GM21447 (cell line): Measurements from ENCODE around the gene CAPN1.
A peak's percentile ranks its signal among the peaks of the same experiment; 100 is the strongest.
"Not testable (repeated sequence)": the region's sequence is repeated elsewhere in the genome, so short reads cannot be mapped to it uniquely, and the experiment has no call there.

Experiments
- ATAC-seq: cut with Tn5 transposase; IDR thresholded peaks from one replicate; pipeline ENCODE4 v1.9.1; 2021; ENCODE audit not compliant: unreplicated experiment

CAPN1 gene

DNA sequence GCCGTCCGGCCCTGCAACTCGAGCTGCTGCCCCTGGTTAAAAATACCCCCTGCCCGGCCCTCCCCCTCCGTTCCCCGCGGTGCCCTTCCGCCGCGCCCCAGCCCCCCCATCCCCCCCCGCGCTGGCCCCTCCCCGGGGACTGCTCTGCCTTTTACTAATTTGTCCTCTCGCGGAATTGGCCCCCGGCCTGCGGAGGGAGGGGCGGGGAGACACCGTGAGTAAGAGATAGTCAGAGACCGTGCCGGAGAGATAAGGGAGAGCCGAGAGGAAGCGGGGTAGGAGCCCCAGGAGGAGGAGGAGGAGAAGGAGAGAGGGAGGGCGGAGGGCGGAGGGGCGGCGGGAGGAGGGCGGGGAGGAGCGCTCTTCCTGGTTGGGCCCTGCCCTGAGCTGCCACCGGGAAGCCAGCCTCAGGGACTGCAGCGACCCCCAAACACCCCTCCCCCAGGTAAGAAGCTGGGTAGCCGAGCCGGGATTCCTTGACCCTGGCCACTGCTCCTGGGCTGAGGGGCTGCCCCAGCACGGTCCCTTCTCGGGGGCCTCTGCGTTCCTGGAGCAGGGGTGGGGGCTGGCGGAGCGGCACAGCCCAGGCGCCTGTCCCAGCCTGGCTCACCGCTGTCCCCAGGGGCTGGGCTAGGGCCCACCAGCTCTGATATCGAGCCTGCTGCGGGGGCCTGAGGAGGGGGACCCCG lies at the start of gene CAPN1:
CAPN1 (plus strand) TSS at position 360 of the 689 bp plus-strand sequence. CDS start 774 bp downstream, outside the sequence.
- peak; percentile 40 for ATAC-seq

DNA sequence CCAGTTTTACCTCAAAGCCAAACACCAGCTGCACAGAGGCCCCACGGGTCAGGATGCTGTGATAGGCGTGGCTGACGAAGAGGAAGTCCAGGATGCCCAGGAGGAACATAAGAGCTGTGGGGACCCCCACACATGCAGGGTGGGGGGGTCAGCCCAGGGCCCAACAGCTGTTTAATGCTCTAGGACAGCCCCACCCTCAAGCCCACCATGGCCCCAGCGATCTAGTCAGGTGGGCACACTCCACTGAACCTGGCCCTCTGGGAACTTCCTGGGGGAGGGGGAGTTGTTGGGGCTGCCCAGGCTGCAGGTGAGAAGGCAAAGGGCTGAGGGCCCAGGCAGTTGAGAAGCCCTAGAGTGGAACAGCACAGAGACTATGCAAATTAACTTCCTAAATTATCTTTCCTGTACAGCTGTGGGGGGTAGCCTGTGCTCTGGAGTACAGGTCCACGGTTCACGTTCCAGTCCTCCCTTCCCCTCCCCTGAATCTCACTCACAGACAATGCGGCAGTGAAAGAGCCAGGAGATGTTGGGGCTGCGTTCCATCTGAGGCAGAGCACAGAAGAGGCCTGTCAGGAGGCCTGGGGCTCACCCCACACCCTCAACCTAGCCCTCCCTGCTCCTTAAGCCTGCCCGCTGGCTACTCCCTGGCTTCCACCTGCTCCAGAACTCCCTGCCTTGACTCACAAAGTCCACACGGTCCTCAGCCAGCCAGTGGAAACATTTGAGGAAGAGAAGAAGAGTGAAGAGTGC lies 49.3 kb upstream of the CAPN1 start:
- ATAC-seq, result peak; percentile 39

DNA sequence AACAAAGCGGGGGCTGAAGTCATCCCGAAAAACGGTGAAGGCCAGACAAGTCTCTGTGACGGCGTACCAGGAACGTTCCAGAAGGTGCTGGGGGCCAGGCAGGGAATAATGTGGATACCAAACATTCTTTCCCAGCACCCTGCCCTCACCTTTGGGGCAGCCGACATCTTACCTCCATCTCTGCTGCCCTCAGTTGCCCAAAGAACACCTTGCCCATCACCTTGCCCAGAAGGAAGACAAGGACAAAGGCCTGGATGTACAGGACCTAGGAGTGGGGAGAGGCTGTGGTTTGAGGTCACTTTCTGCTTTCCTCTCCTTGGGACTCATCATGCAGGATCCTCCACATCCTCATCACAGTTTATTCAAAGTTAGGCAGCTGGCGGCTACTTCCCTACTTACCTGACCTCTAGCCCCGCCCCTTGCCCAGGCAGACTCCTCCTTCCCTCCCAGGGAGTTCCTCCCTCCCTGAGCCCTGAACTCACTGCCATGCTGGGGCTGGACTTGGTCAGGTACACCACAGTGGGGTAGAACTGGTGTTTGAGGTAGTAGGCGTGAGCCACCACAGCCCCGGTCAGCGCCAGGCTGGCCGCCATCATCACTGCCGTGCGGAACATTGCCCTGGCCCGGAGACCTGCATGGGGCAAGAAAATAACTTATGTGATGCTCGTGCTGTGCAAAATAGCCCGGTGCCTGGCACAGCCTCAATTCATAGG lies 48.6 kb upstream of the CAPN1 start:
- no peak for ATAC-seq

DNA sequence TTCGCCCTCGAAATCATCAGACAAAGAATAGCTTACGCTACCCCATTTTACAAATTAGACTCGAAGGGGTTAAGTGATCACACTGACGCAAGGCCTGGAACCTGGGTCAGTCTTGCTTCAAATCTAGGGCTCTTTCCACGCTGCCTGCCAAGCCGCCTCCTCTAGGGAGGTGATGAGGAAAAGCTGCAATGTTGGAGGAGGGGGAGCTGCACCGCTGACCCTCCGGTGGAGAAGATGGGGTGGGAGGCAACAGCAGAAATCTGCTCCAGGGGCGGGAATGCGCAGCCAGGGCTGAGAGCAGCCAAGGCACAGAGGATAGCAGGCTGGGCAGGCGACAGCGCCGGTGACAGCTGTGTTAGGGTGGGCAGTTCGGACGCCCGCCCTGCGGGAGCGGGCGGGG lies 48.0 kb upstream of the CAPN1 start:
- no peak for ATAC-seq

DNA sequence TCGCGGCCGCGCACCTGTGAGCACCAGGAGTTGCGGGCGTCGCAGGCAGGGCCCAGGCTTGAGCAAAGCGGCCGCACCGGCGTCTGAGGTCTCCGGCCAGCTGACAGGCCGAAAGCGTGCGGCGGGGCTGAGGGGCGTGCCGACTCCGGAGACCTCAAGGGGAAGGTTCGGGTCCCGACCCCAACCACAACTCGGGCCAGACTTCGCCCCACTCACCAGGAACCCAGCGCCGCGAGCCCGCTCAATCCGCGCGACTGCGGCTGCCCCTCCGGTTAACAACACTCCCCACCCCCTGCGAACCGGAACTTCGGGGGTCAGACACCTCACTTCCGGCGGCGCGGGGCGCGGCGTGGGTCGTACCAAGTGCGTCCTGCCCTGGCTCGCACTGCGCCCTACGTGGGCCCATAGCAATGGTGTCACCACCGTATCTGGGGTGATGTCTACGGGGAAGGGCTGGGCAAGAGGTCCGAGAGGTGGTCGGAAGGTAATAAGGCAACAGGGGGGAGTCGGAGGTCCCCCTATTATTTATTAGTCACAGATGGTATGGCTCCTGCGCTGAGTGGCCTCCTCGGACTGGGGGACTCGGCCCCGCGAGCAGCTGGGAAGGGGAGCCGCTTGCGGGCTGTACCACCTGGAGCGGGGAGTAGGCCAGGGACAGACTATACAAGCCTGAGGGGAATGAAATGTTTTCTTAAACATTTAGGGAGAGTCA lies 47.3 kb upstream of the CAPN1 start, which contains the start of gene SYVN1:
SYVN1 (minus strand) TSS at position 280 of the 712 bp plus-strand sequence. CDS start 918 bp downstream, outside the sequence.
- ATAC-seq, result peak; percentile 52

DNA sequence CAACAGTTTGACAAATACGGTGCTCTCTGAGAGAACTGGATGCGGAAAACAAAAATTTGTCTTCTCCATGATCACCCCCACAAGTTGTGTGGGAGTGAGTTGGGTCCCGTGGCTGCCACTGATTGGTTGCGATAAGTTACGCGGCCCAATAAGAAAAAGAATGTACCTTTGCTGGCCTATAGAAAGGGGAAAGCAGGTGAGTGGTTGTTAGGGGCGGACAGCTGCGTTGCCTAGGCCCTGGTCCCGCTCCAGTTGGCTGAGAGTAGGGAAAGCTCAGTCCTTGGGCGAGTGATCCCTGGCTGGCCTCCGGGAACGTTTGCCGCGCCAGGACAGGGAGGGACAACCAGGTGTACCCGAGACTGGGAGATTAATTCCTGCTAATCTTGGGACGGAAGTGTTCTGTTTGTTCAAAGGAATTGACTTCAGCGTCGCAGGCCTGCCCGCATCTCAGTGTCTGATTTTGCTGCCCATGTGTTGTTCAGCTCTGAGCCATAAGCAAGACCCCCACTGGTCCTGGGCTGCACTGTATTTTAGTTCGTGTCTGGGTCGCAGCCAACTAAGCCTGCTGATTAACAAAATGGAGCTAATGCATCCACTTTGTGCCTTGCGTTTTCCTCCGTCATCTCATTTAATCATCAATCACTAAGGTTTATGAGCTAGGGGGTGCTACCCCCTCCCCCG lies 46.6 kb upstream of the CAPN1 start:
- peak; percentile 68 for ATAC-seq

DNA sequence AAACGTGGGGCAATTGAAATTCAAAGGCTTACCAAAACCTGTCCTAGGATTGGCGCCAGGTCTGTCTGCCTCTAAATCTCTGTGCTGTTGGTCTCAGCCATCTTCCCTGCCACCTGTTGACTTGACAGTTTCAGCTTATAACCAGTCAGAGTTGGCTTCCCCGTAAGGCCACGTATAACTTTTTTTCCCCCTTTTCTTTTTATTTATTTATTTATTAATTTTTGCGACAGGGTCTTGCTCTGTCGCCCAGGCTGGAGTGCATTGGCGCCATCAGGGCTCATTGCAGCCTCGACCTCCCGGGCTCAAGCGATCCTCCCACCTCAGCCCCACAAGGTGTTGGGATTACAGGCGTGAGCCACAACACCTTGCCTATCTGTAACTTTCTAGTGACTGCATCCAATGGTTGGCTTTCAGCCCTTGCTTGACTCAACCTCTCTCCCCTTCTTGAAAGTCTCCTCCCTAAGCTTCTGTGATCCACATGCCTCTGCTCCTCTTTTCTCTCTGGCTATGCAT lies 46.0 kb upstream of the CAPN1 start:
- no peak for ATAC-seq

DNA sequence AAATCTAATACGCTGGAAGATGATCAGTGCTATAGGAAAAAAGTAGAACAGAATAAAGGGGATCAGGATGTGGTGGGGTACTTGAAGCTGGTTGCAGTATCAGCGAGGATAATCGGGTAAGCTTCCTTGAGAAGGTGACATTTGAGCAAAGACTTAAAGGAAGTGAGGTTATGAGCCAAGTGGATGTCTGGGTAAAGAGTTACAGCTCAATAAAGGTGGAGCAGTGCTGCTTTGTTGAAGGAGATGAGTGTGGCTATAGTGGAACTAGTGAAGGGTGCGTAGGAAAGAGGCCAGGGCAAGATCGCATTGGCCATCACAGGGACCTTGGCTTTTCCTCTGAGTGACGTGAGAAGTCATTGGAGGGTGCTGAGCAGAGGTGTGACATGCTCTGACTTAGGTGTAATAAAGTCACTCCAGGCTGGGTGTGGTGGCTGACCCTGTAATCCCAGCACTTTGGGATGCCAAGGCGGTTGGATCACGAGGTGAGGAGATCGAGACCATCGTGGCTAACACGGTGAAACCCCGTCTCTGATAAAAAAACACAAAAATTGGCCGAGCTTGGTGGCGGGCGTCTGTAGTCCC lies 45.1 kb upstream of the CAPN1 start:
- no peak for ATAC-seq

DNA sequence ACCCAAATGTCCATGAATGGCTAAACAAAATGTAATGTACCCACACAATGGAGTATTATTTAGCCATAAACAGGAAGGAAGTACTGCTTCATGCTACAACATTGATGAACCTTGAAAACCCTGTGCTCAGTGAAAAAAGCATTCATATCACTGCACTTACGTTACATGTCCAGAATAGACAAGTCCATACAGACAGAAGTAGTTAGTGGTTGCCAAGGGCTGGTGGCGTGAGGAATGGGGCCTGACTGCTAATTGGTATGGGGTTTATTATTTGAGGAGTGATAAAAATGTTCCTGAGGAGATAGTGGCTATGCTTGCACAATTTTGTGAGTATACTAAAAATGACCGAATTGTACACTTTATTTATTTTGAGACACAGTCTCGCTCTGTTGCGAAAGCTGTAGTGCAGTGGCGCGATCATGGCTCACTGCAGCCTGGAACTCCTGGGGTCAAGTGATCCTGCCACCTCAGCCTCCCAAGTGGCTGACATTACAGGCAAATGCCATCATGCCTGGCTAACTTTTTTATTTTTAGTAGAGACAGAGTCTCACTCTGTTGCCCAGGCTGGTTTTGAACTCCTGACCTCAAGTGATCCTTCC lies 39.7 kb upstream of the CAPN1 start:
- no peak for ATAC-seq

DNA sequence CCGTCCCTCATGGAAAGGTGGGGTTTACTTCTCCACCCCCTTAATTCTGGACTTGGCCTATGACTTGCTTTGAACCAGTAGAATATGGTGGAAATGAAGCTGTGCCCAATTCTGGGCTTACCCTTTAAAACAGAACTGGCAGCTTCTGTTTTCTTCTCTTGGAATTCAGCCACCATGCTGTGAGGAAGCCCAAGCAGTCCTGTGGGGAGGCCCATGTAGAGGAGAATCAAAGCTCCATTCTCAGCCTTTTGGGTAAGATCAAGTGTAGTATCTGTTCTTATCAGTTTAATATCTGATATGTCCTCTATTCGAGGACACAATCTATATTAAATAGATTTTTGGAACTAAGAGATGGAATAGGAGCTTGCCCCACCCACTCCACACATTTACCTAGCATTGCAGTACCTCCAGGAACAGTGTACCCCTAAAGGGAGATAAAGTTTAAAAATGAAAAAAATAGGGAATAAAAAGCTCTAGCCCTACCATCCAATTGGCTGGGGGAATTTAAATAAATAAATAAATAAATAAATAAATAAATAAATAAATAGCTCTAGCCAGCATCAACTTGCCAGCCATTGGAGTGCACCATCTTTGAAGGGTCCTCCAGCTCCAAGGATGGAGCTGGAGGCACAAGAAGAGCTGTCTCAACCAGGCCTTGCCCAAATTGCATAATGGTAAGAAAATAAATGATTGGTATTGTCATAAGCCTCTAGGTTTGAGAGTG lies 34.2 kb upstream of the CAPN1 start:
- ATAC-seq, result no peak

DNA sequence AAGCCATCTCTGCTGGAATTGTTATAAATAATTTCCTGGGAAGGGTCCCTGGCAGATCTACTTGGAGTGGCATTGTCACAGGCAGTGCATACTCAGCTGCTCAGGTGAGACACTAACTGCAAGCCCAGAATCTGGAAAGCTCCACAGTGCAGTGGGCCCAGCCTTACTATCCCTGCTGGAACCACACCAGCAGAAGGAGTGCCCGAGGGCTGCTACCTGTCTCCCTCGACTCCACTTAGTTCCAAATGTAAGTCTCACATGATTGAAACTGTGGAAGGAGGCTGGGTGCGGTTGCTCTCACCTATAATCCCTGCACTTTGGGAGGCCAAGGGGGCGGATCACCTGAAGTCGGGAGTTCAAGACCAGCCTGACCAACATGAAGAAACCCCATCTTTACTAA lies 33.1 kb upstream of the CAPN1 start:
- no peak for ATAC-seq

DNA sequence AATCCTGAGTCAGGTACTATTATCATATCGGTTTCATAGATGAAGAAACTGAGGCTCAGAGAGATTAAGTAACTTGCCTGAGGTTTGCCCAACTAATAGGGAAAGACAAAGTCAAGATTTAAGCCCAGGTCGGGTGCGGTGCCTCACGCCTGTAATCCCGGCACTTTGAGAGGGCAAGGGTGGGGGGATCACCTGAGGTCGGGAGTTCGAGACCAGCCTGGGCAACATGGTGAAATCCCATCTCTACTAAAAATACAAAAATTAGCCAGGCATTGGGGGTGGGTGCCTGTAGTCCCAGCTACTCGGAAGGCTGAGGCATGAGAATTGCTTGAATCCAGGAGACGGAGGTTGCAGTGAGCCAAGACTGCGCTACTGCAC lies 31.6 kb upstream of the CAPN1 start:
- not testable (repeated sequence) for ATAC-seq

DNA sequence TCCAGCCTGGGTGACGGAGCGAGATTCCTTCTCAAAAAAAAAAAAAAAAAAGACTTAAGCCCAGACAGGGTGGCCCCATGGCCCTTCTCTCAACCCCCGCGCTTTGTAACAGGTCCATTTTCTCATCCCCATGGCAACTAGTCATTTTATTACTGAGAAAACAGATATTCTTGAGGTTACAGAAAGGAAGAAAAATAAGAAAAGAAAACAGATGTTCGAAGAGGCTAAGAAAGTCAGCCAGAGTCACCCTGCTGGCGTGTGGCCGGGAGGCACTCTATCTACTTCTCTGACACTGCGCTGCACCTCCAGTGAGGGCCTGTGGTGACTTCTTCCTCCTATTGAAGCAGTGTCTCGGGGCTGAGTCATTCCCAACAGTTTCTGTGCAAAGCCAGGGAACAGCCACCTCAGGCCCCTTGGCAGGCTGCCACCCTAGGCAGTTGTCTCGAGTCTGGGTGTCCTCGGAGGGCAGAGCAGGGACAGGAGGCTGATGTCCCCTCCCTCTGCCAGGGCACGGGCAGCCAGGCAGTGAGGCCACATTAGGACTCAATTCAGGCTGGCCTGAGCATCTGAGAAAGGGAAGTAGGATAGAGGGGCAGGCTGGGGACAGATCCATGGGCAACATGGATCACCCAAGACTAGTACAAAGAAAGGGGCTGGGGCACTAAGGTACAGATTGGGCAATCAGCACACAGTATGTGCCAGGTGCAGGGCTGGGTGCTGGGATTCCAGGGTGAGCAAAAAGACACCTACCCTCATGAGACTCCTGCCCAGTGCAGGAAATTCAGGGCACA lies 31.0 kb upstream of the CAPN1 start:
- ATAC-seq, result peak; percentile 48

DNA sequence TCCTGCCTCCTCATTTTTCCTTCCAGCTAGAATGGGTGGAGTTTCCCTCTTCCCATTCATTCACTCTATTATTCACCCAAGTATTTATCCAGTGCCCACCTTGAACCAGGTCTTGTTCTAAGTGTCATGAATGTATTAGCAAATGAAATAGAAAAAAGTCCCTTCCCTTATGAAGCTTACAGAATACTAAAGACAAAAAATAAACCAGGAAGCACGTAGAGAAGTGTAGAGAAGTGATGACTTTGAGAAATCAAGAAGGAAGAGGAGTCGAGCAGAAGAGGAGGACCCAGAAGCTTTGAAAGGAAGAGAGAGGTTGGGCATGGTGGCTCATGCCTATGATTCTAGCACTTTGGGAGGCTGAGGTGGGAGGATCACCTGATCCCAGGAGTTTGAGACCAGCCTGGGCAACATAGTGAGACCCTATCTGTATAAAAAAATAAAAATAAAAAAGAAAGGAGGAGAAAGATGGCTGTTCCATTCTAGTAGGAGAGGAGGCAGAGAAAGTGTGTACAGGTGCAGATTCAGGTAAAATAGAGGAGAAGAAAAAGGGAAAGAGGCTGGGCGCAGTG lies 30.3 kb upstream of the CAPN1 start:
- ATAC-seq, result no peak

DNA sequence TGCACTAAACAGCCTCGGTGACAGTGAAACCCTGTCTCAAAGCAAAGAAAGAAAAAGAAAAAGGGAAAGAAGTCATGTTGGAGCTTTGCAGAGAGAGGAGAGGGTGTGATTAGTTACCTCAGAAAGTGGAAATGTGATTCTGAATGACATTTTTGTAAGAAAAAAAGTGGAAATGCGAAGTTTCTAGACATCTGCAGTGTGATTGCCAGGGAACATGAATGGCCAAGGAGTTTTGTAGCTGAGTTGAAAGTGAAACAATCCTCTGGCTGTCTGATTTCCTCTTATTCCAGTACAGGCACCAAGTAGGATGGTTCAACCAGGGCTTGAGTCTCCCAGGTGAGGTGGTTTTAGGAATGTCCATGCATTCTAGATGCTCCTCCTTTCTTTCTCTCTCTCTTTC lies 29.6 kb upstream of the CAPN1 start:
- ATAC-seq, result no peak

DNA sequence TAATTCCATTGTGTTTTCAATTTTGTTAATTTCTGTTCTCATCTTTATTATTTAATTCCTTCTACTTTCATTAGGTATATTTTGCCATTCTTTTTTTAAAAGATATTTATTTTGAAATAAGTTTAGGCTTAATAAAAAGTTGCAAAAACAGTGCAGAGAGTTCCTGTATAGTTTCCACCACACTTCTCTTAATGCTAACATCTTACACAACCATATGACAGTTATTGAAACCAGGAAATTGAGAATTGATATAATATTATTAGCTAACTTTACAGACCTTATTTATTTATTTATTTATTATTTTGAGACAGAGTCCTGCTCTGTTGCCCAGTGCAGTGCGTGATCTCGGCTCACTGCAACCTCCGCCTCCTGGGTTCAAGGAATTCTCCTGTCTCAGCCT lies 25.5 kb upstream of the CAPN1 start:
- ATAC-seq, result no peak

DNA sequence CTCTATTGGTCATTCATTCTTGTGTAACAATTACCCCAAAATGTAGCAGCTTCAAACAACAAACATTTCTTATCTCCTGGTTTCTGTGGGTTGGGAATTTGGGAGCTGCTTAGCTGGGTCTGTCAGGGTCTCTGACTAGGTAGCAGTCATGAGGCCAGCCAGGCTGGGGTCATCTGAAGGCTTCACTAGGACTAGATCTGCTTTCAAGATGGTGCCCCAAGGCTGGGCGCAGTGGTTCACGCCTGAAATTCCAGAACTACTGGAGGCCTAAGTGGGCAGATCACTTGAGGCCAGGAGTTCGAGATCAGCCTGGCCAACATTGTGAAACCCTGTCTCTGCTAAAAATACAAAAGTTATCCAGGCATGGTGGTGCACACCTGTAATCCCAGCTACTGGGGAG lies 24.8 kb upstream of the CAPN1 start:
- ATAC-seq, result no peak

DNA sequence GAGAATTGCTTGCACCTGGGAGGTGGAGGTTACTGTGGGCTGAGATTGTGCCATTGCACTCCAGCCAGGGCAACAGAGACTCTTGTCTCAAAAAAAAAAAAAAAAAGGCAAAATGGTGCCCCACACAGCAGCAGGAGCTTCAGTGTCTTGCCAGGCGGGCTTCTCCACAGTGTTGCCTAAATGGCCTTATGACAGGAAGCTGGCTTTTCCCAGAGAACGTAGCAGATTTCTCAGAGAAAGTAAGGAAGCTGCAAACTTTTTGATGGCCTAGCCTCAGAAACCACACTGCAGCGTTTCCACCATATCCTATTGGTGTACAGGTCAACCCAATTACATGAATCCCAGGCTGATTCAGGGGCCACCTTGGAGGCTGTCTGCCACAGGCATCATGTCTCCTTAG lies 24.4 kb upstream of the CAPN1 start:
- no peak for ATAC-seq
